ENCODE results near the gene LAMA5. TPM values are rescaled to one million over a fixed set of nuclear protein-coding genes. Genes with fewer than 3 reads are reported as not detected.

The LAMA5 gene
- 100 to 1,000 TPM in 2 of 5 donors, 10 to 100 TPM in 3; 42.2 to 278 (median 86.9) TPM for total RNA-seq
- polyA plus RNA-seq, result 100 to 1,000 TPM in 1 of 3 donors, 10 to 100 TPM in 2; 41.4 to 278 (median 72.3) TPM
- long read RNA-seq, donor 1, partial matches to known transcripts, result 0 of 1 reads
- long read RNA-seq, donor 1, other reads (novel, unspliced or antisense), result 0 of 1 reads
- long read RNA-seq, donor 2, partial matches to known transcripts, result 34 of 59 reads
- long read RNA-seq, donor 2, other reads (novel, unspliced or antisense), result 25 of 59 reads
- long read RNA-seq, donor 3, partial matches to known transcripts, result 5 of 14 reads
- long read RNA-seq, donor 3, other reads (novel, unspliced or antisense), result 8 of 14 reads
- long read RNA-seq, donor 4, result 0 reads
- long read RNA-seq, donor 5, partial matches to known transcripts, result 49 of 61 reads
- long read RNA-seq, donor 5, other reads (novel, unspliced or antisense), result 12 of 61 reads
- long read RNA-seq, donor 6, partial matches to known transcripts, result 76 of 131 reads
- long read RNA-seq, donor 6, other reads (novel, unspliced or antisense), result 51 of 131 reads
- long read RNA-seq, donor 7, partial matches to known transcripts, result 6 of 8 reads
- long read RNA-seq, donor 7, other reads (novel, unspliced or antisense), result 0 of 8 reads
- long read RNA-seq, donor 8, partial matches to known transcripts, result 1,368 of 2,968 reads
- long read RNA-seq, donor 8, other reads (novel, unspliced or antisense), result 1,600 of 2,968 reads
- long read RNA-seq, donor 9, partial matches to known transcripts, result 4,167 of 4,304 reads
- long read RNA-seq, donor 9, other reads (novel, unspliced or antisense), result 134 of 4,304 reads
- long read RNA-seq, donor 10, partial matches to known transcripts, result 20 of 31 reads
- long read RNA-seq, donor 10, other reads (novel, unspliced or antisense), result 8 of 31 reads

GRCh38 chr20:62367136-62367632, at the start of gene LAMA5:
Gene LAMA5 (minus strand): TSS chr20:62367312. CDS start chr20:62367245, 67 bp downstream.
- TF ChIP-seq POLR2A (IDR thresholded peaks at IDR 0.05), result no peak
- TF ChIP-seq POLR2AphosphoS5 (IDR thresholded peaks at IDR 0.05), result peak in 2 of 3 donors; percentile 23 to 35
- Histone ChIP-seq H3K27me3 (peaks cover 0 to 54% (median 20%) of the 10 kb centered on the region in 3 donors), H3K9me3 (no peaks in the 10 kb centered on the region), H3K27ac (peak within 1 kb of the TSS; percentile 75 to 92 (median 89)), H3K36me3 (peaks cover 0 to 3% (median 1%) of the 10 kb centered on the region in 4 donors), H3K4me3 (peak within 1 kb of the TSS; percentile 67 to 90 (median 77)), H3K4me1 (peaks cover 81 to 96% (median 93%) of the 10 kb centered on the region in 4 donors)
- WGBS, 5 donors, result 0 to 10% (median 1%) methylated on average over 2 to 65 of the region's 70 CpGs
- DNase-seq, result peak; percentile 72 to 88
- intact Hi-C loops (cut with DNase I; ENCODE audit: low total_unique reads), result no loop called here

GRCh38 chr20:62415354-62416111, 48.4 kb upstream of the LAMA5 start:
- 84 to 89% (median 87%) methylated on average over 18 to 24 of the region's 24 CpGs for WGBS, 5 donors
- DNase-seq, result no peak
- Histone ChIP-seq H3K4me1 (peaks cover 11 to 41% (median 23%) of the 10 kb centered on the region in 4 donors), H3K27ac (no peak overlapping the region), H3K36me3 (no peaks in the 10 kb centered on the region), H3K27me3 (peaks cover 0 to 35% (median 0%) of the 10 kb centered on the region in 3 donors), H3K9me3 (no peaks in the 10 kb centered on the region), H3K4me3 (no peak overlapping the region)
- TF ChIP-seq POLR2A (IDR thresholded peaks at IDR 0.05) (no peak), EP300 (IDR thresholded peaks at IDR 0.05) (no peak), CTCF (IDR thresholded peaks at IDR 0.05) (no peak), POLR2AphosphoS5 (IDR thresholded peaks at IDR 0.05) (no peak)
- intact Hi-C loops (cut with DNase I; ENCODE audit: low total_unique reads), result no loop called here

GRCh38 chr20:62413896-62414481, 46.9 kb upstream of the LAMA5 start:
- Histone ChIP-seq H3K27me3 (peaks cover 0 to 35% (median 0%) of the 10 kb centered on the region in 3 donors), H3K4me1 (peaks cover 26 to 56% (median 35%) of the 10 kb centered on the region in 4 donors), H3K27ac (no peak overlapping the region), H3K4me3 (no peak overlapping the region), H3K9me3 (no peaks in the 10 kb centered on the region), H3K36me3 (no peaks in the 10 kb centered on the region)
- DNase-seq, result no peak
- 61 to 93% (median 69%) methylated on average over 2 to 22 of the region's 22 CpGs for WGBS, 5 donors
- intact Hi-C loops (cut with DNase I; ENCODE audit: low total_unique reads), result no loop called here
- no peak for TF ChIP-seq POLR2A (IDR thresholded peaks at IDR 0.05)
- no peak for TF ChIP-seq POLR2AphosphoS5 (IDR thresholded peaks at IDR 0.05)
- no peak for TF ChIP-seq EP300 (IDR thresholded peaks at IDR 0.05)
- no peak for TF ChIP-seq CTCF (IDR thresholded peaks at IDR 0.05)

- Histone ChIP-seq H3K27ac (no peak overlapping the region), H3K4me1 (peaks cover 26 to 62% (median 35%) of the 10 kb centered on the region in 4 donors), H3K27me3 (peaks cover 0 to 26% (median 0%) of the 10 kb centered on the region in 3 donors), H3K4me3 (no peak overlapping the region), H3K36me3 (no peaks in the 10 kb centered on the region), H3K9me3 (no peaks in the 10 kb centered on the region)
- intact Hi-C loops (cut with DNase I; ENCODE audit: low total_unique reads), result no loop called here
- DNase-seq, result peak in 1 of 2 donors; percentile 34
- no peak for TF ChIP-seq CTCF (IDR thresholded peaks at IDR 0.05)
- 53 to 83% (median 69%) methylated on average over 4 to 11 of the region's 11 CpGs for WGBS, 5 donors
Observed at GRCh38 chr20:62413025-62413570, 46.0 kb upstream of the LAMA5 start.

Measured in stomach (tissue), 19 donors.